Measurements from ENCODE around the gene B4GALT4.
A peak's percentile ranks its signal among the peaks of the same experiment; 100 is the strongest.
"Not testable (repeated sequence)": the region's sequence is repeated elsewhere in the genome, so short reads cannot be mapped to it uniquely, and the experiment has no call there.

Gene B4GALT4, protein sequence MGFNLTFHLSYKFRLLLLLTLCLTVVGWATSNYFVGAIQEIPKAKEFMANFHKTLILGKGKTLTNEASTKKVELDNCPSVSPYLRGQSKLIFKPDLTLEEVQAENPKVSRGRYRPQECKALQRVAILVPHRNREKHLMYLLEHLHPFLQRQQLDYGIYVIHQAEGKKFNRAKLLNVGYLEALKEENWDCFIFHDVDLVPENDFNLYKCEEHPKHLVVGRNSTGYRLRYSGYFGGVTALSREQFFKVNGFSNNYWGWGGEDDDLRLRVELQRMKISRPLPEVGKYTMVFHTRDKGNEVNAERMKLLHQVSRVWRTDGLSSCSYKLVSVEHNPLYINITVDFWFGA

DNA sequence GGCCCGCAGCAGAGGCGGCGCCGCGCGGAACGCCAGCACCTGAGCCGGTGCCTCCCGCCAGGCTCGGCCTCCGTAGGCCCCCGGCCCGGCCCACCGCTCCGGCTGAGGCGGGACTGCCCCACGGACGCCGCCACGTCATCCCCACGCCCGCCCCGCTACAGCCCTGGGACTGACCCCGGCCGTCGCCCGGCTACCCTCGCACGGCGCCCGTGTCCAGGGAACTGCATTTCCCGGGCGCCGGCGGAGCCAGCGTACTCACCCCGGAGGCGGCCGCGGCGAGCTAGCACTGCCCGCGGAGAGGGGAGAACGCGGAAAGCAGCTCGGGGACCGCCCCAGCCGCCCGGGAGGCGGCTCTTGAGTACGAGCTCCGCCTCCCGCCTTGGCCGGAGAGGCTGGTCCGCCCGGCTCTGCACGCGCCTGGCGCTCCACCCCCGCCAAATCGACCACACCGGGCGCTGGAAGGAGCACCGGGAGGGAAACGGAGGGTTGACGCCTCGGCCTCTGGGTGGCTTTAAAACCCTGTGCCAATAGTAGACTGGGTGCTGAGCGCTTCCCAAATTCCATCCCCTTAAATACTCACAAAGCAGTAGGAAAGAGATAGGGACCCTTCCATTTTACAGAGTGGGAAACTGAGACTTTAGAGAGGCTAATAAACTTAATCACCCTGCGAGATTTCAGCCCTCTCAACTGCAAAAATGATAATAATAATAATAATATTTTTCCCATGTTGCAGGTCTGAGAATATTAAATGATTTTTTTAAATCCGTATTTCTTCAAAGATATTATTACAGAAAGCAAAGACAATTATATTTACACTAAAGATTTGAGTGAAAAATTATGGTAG is at the start of gene B4GALT4:
Gene B4GALT4 (minus strand): TSS at position 288 of the 844 bp plus-strand sequence. CDS start 10,779 bp downstream, outside the sequence.
- TF ChIP-seq, protein P1, sequence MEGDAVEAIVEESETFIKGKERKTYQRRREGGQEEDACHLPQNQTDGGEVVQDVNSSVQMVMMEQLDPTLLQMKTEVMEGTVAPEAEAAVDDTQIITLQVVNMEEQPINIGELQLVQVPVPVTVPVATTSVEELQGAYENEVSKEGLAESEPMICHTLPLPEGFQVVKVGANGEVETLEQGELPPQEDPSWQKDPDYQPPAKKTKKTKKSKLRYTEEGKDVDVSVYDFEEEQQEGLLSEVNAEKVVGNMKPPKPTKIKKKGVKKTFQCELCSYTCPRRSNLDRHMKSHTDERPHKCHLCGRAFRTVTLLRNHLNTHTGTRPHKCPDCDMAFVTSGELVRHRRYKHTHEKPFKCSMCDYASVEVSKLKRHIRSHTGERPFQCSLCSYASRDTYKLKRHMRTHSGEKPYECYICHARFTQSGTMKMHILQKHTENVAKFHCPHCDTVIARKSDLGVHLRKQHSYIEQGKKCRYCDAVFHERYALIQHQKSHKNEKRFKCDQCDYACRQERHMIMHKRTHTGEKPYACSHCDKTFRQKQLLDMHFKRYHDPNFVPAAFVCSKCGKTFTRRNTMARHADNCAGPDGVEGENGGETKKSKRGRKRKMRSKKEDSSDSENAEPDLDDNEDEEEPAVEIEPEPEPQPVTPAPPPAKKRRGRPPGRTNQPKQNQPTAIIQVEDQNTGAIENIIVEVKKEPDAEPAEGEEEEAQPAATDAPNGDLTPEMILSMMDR (conservative IDR thresholded peaks at IDR 0.05), result no peak
- H3K27ac ChIP-seq, result peak within 1 kb of the TSS; percentile 85

DNA sequence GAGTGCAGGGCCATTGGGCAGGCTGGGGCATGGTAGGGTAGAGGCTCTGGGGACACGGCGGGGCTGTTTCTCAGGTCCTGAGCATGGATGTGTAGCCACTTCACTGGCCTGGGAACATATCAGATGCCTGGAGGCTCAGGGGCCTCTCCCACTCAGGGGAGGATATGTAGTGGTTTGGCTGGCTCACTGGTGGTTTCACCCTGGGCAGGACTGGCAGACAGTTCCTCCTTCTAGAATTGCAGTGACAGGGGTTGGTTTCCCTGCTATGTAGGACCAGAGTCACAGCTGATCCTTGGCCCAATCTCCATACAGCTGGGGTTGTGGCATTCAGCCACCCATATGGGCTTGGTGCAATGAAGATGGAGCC is 48.7 kb upstream of the B4GALT4 start:
- TF ChIP-seq, protein P1 (conservative IDR thresholded peaks at IDR 0.05), result no peak
- no peak overlapping the region for H3K27ac ChIP-seq

DNA sequence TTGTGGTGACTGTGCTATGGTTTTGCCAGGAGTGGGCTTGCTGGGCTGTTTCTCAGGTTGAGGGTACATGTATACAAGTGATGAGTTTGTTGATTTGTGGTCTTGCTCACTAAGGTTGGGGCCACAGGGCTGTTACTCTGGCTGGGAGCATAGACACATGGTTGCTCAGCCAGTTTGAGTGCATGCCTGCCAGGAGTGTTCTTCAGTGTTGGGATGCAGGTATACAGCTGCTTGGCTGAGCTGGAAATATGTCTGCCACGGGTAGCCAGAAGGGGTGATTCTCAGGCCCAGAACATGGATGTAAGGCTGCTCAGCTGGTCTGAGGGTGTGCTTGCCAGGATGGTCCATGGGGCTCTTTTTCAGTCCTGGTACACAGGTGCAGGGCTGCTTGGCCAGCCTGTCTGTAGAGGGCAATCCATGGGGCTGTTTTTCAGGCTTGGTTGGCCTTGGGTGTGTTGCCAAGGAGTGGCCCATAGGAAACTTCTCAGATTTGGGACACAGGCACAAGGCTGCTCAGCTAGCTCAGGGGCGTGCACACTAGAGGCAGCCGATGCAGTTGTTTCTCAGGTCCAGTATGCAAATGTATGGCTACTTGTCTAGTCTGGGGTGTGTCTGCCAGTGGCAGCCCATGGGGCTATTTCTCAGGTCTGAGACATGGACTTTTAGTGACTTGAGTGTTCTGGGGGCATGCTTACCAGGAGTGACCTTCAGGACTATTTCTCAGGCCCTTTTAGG is 48.2 kb upstream of the B4GALT4 start:
- no peak overlapping the region for H3K27ac ChIP-seq
- TF ChIP-seq, protein P1 (conservative IDR thresholded peaks at IDR 0.05), result no peak

DNA sequence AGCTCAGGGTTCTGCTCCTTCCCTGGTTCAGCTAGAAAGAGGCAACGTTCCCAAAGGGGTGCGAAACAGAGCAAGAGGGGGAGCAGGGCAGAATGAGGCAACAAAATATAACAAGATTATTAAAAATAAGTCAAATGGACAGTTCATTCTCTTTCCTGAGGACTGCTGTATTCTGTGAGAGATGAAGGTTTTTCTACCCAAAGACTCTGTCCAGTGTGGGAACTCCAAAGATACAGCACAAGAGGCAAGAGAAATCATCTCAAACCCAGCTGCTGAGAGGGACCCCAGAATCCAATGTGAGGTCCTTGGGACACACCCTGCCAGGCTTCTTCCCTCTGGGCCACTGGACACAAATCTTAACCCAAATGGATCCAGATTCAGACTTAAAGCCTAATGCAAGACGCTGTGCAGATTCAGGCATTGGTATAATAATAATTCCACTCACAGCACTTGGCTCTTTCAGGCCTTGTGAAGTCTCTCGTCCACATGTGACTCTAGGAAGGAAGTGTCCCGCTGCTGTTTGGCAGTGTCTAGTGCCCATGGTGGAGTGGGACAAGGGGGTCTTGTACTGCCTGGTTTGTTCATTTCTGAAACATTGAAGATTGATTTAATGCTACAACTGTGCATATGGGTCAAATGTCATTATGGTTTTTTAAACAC is 39.0 kb upstream of the B4GALT4 start:
- H3K27ac ChIP-seq, result peak overlapping the region; percentile 20; the same call in 1 of the 2 replicates
- TF ChIP-seq, protein P1 (conservative IDR thresholded peaks at IDR 0.05), result no peak

DNA sequence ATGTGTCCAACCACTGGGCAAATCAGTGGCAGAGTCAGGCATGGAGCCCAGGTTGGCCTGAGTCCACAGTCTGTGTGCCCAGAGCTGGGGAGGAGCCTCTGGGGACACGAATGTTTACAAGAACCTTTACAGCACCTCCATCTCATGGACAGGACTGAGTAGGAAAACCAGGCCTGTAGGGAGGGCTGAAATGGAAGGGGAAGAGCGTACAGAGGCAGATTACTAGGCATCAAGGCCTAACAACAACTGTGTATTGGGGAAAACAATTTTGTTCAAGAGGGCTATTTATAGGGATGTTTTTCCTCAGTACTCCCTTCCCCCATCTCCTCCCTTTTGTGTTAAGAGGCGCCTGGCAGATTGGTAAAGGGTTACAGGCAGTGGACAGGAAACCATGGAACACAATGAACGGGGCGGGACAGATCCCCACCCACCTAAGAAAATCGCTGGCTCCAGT is 38.5 kb upstream of the B4GALT4 start:
- peak overlapping the region; percentile 20; the same call in 1 of the 2 replicates for H3K27ac ChIP-seq
- TF ChIP-seq, protein P1 (conservative IDR thresholded peaks at IDR 0.05), result no peak

DNA sequence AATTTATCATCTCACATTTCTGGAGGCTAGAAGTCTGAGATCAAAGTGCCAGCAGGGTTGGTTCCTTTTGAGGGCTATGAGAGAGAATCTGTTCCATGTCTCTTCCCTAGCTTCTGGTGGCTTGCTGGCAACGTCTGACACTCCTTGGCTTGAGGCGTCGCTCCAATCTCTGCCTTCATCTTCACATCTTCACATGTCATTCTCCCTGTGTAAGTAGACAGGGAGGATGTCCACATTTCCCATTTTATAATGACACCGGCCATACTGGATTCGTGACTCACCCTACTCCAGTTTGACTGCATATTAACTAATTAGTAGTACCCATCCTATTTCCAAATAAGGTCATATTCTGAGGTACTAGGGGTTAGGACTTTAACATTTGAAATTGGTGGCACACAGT is 36.0 kb upstream of the B4GALT4 start:
- H3K27ac ChIP-seq, result no peak overlapping the region
- TF ChIP-seq, protein P1 (conservative IDR thresholded peaks at IDR 0.05), result no peak

DNA sequence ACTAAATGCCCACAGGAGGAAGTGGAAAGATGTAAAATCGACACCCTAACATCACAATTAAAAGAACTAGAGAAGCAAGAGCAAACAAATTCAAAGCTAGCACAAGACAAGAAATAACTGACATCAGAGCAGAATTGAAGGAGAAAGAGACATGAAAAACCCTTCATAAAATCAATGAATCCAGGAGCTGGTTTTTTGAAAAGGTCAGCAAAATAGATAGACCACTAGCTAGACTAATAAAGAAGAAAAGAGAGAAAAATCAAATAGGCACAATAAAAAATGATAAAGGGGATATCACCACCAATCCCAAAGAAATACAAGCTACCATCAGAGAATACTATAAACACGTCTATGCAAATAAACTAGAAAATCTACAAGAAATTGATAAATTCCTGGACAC is 29.5 kb upstream of the B4GALT4 start:
- H3K27ac ChIP-seq, result not testable (repeated sequence)

Data from VCaP (cell line).